Measurements from ENCODE around the gene SCAMP1.

The SCAMP1 gene

DNA sequence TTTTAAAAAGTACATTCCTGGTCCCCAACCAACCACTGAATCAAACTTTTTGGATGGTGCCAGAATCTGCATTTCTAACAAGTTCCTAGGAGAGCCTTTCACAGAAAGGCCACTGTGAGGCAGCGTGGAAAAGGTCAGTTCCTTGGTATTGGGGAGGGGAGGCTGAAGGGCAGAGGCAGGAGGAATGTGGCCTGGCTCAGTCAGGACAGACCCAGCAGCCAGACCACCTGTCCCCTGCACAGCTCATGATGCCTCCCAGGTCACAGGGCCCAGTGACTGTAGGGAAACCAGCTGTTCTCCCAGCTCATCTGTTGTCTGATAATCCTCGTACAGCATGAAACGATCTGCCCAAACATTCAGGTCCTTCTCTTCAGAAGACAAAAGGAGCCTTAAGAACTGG is 155.3 kb downstream of the SCAMP1 start:
- no peak for DNase-seq

DNA sequence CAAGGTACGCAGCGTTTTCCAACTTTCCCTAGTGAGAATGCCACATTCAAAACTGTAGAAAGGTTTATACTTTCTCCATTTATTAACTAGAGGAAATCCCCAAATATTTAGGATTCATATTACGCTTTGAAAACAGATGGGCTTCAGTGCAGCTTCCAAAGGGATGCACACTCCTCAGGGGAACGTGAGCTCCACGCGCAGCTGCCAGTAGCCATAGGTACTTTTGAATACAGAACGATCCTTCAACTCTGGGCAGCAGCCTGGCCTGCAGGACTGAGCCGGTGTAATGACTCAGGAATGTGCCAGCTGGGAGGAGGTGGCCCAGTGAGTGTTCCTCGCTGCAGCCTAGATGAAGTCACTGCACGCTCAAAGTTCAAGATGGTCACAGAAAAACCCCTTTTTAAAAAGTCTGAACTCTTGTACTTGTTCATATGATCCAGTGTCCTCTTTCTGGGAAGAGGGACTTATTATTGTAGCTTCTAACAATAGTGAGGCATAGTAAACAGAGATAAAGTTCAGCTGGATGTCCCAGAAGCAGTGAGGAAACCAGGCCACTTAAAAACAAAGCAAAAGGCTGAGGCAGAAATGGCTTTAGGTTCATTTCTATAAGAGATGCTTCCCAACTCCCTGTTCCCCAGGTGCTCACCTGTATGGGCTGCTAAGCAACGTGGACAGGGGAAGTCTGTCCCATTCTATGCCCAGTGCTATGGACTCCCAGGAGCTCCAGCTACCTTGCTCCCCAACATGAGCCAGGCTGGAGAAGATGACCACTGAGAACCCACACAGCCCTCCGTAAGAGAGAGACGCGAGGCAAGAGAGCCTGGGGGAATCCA is 158.2 kb downstream of the SCAMP1 start:
- no peak for DNase-seq

DNA sequence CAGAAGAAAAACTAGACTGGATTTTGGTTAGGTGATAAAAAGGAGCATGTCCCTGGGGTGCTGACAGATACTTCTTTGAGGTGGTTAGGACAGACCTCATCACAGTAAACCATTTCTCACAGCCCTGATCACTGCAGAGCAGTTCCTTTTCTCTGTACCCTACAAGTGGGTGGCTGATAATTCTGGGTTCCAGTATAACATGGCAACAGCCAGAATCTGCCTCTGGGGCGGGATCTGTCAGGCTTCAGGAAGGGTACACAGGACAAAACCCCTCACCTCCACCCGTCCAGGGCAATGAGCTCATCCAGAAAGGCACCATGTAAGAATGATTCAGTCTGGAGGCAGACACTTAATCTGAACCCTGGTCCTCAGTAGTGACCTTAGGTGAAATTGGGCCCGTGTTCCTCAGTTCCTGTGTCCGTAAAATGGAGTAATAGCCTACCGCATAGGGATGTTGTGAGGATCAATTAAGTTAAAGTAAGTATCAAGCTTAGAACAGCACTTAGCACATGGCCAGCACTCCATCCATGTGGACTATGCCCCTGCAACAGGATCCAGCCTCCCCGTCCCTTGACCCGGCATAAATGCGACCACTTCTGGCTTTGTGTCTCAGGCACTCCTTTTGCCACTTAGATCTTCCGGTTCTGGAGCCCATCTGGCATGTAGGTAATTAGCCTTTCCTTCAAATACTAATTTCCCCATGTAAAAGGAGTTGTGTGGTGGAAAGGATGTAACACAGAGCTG is 159.0 kb downstream of the SCAMP1 start:
- no peak for DNase-seq

DNA sequence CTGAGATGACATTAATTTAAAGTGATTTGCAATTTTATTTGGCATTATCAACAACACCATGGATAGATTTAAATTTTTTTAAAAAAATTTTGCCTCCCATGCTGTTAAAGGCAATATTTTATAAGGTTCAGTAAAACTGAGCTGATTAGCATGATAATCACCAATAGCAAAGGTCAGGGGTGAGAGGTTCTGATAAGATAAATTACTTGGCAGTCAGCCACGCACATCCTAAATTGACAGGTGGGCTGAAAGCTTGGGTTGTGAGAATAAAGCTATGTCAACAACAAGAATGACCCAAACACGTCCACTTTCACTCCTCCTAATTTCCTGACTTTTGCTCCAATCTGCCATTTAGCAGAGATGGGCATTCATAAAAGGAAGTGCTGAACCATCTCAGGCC is 161.0 kb downstream of the SCAMP1 start:
- DNase-seq: no peak

DNA sequence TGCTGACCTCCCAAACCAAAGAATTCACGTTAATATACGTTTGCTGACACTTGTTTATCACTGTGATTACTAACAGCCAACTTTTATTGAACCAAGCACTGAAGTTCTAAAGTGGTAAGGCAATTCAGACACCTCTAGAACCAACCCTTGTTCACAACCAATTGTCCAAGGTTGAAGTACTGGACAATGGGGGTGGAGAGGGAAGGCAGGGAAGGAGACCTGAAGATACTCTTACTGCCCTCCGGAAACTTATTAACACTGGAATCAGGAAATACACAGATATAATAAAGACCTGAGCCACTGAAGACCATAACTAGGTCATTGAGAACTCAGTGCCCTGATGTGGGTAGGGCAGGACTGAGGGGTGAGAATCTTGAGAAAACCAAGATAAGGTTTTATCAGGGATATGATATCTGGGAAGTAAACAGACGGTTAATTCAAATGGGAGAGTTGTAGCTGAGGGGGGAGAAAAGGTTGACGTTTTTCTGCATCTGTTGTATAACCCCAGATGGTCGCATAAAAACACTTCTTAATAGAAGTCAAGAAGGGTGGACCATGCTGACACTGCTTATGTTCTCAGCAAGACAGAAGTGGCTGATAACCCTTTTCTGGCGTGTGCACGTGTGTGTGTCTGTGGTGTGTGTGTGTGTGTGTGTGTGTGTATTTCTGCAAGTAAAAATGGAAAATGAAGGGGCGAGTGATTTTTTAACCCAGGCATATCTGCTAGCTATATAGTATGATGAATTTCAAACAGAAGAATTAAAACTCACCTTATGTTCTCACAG is 162.3 kb downstream of the SCAMP1 start:
- no peak for DNase-seq

DNA sequence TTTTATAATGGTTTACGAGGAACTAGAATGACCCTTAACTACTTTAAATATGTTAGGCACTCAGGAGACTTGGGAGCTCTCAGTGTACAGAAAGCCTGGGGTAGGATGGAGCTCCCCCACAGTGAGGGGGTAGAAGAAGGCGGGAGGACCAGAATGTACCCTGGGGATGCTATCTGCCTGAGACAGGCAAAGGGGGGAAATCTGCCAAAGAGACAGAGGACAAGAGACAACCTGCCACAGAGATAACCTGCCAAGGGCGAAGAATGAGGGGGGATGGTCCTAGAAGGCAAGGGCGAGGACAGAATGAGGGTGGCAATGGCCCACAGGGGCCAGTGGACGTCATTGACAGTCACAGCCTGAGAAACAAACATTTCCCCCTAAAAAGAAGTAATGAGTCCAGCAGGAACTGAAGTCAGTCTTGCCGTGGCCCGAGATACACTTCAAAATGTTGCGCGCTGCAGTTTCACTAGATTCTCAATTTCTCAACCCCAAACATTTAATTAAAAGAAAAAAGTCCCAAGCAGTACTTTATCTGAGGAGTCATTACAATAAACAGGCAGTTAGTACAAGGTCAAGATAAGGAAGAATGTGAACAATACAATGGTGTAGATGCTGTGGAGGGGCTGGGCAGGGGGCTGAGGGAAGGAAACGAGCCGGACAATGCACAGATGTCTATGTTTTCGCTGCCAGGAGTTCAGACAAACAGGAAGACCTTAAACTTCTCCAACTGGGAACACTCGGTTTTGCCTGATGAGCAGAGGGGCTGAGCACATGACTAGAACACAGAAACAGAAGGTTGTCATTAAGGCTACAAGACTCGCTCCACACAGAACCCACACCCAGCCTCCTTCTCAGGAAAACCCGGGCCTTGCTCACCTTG is 163.1 kb downstream of the SCAMP1 start:
- DNase-seq: no peak

DNA sequence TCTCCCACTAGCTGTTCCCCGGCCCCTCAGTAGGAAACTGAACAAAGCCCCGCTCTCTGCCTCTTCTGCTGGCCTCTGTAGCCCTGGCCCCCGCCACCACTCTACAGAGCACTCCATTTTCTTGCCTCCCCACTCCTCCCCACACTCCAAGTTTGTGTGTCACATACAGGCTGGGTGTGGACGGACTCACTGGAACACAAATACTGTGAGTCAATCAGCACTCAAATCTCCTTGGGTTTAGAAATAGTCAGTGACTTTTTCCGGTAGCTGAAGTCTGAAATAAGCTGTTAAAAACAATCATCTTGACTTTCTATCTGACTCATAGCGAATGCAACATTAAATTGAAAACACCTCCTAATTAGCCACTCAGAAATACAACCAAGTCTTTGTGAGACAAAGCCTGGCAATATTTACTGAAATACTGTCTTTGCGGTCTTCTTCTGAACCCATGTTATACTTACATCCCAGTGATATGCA is 165.7 kb downstream of the SCAMP1 start:
- no peak for DNase-seq

DNA sequence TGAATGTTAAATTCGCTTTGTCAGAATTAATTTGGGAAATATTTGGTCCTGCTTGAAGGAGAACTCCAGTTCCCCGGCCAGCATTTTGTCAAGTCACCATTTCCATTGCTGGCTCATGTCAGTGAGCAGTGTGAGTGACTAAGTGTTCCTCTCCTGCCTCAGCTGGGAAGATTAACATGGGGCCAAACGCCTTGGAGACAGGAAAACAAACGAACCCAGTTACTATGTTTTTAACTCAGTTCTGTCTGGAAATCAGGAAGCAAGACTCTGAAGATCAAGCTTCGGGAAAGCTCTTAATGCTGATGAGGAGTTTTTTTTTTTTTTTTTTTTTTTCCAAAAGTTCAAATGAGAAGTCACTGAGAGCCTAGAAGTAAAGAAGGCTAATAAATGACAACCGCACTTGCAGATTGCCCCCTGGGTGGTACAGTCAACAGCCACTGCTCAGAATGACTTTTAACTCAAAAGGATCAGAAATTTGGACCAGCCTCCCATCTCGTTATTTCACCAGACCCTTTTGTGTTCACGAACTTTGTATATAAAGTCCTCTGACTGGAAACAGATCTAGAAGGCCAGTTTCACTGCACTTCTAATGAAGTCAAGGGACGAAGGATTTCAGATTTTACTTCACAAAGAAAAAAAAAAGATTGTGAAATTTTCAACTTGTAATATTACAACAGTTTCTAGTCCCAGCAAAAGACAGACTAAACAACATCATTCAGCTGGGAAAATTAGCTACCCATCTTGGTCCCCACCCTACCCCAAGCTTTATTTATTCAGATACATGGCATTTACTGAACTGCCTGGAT is 166.8 kb downstream of the SCAMP1 start:
- no peak for DNase-seq

DNA sequence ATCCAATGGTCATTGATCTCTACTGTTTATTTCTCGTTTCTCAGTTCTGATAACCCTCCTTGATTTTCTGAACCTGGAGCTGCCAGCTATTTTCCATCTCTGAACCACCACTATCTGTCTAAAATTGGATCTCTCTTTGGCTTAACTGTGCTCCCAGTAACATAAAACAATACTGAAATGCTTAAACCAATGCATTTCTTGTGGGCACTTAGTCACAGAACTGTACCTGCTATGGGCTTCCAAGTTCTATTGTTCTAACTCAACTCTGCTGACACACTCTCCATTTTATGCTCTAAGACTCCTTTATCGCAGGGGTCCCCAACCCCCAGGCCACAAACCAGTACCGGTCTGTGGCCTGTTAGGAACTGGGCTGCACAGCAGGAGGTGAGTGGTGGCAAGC is 167.5 kb downstream of the SCAMP1 start:
- no peak for DNase-seq
